Esophagus muscularis mucosa (tissue), 4 donors: ENCODE data around the gene TBC1D24. TPM values are rescaled to one million over a fixed set of nuclear protein-coding genes. Genes with fewer than 3 reads are reported as not detected.

Experiments
- DNase-seq: peaks from one replicate; pipeline ENCODE4 v3.0.0-alpha.2; 2017; ENCODE audit errors: extremely low spot score
- H3K27ac ChIP-seq, 4 donors: fragments of 200-600 bp; sonication (generic); replicated peaks in 1 of 4; 1 replicate in 3 of 4; 2 replicates in 1 of 4; pipeline ENCODE4 v1.5.1; 2016 to 2019; ENCODE audit warnings: mild to moderate bottlenecking in 1 of 4
- H3K27me3 ChIP-seq, 4 donors: fragments of 200-600 bp; sonication (generic); one replicate each; pipeline versions ENCODE4 v1.5.1 to v1.6.0; 2016 to 2019
- H3K36me3 ChIP-seq, 4 donors: fragments of 200-600 bp; sonication (generic); one replicate each; pipeline ENCODE4 v1.5.1; 2016 to 2019
- H3K4me1 ChIP-seq, 4 donors: fragments of 200-600 bp; sonication (generic); one replicate each; pipeline ENCODE4 v1.5.1; 2016 to 2019
- H3K4me3 ChIP-seq, 4 donors: fragments of 200-600 bp; sonication (generic); 1 replicate in 2 of 4; 2 replicates in 2 of 4; pipeline ENCODE4 v1.5.1; 2016 to 2019; ENCODE audit warnings: mild to moderate bottlenecking in 4 of 4, moderate library complexity in 1 of 4
- H3K9me3 ChIP-seq, 4 donors: fragments of 200-600 bp; sonication (generic); 1 replicate in 3 of 4; 2 replicates in 1 of 4; pipeline ENCODE4 v1.5.1; 2016 to 2019
- CTCF ChIP-seq, 3 experiments: fragments of 200-600 bp in 2 of 3; fragments of 450-650 bp in 1 of 3; sonication (generic) in 2 of 3; IDR thresholded peaks; one replicate each; pipeline ENCODE4 v1.5.1; 2017 to 2019; ENCODE audit warnings: antibody characterized with exemption in 3 of 3, mild to moderate bottlenecking in 2 of 3, moderate library complexity in 1 of 3
- EP300 ChIP-seq: sonication (generic); formaldehyde crosslinking; IDR thresholded peaks from one replicate; pipeline ENCODE4 v1.6.1; 2017; ENCODE audit warnings: antibody characterized with exemption
- POLR2A ChIP-seq: fragments of 450-650 bp; IDR thresholded peaks from one replicate; pipeline ENCODE4 v1.6.1; 2017; ENCODE audit warnings: antibody characterized with exemption, moderate library complexity, mild to moderate bottlenecking, low read depth
- POLR2AphosphoS5 ChIP-seq, 2 donors: sonication (generic); formaldehyde crosslinking; IDR thresholded peaks; one replicate each; pipeline ENCODE4 v1.6.1; 2017; ENCODE audit warnings: antibody characterized with exemption in 2 of 2
- WGBS: methylation state at CpG from one replicate; pipeline ENCODE4 v1.1.5; 2018; 5-methylcytosine and 5-hydroxymethylcytosine counted together
- intact Hi-C: fragments of 100-400 bp; cut with DNase I; formaldehyde crosslinking; loops from one replicate; pipeline ENCODE4 v1.15.1; 2023
- total RNA-seq, 4 donors: library from RNA; depleted of rRNA; stranded (reverse); fragments of >200 nt; gene quantifications; one replicate each; pipeline versions ENCODE4 v1.1.0 to v1.2.1, GENCODE V29; 2016

The TBC1D24 gene
- total RNA-seq, 4 donors from 2014 or later = 7.0 to 14.1 (median 11.5) TPM

- Histone ChIP-seq H3K36me3 (peaks cover 0 to 9% (median 8%) of the 10 kb centered on the region in 4 donors), H3K27me3 (peaks cover 0 to 5% (median 0%) of the 10 kb centered on the region in 4 donors), H3K27ac (peak overlapping the region; percentile 96 to 100 (median 99)), H3K9me3 (no peaks in the 10 kb centered on the region), H3K4me1 (peaks cover 61 to 81% (median 80%) of the 10 kb centered on the region in 4 donors), H3K4me3 (peak overlapping the region; percentile 83 to 100 (median 97))
- TF ChIP-seq CTCF (IDR thresholded peaks at IDR 0.05) (no peak), POLR2A (no peak), EP300 (no peak), POLR2AphosphoS5 (IDR thresholded peaks at IDR 0.05) (no peak)
- intact Hi-C loops = no loop called here
- WGBS = 64% methylated on average over 4 of the region's 14 CpGs
- DNase-seq = no peak
Measured at GRCh38 chr16:2515180-2515851, 40.4 kb downstream of the TBC1D24 start.

- no peak for TF ChIP-seq POLR2AphosphoS5 (IDR thresholded peaks at IDR 0.05)
- no peak for TF ChIP-seq EP300
- TF ChIP-seq POLR2A = no peak
- no peak for TF ChIP-seq CTCF (IDR thresholded peaks at IDR 0.05)
- Histone ChIP-seq H3K27ac (peak overlapping the region; percentile 96 to 100 (median 99)), H3K4me1 (peaks cover 70 to 85% (median 83%) of the 10 kb centered on the region in 4 donors), H3K9me3 (no peaks in the 10 kb centered on the region), H3K36me3 (peaks cover 0 to 13% (median 9%) of the 10 kb centered on the region in 4 donors), H3K27me3 (peaks cover 0 to 5% (median 0%) of the 10 kb centered on the region in 4 donors), H3K4me3 (peak overlapping the region; percentile 23 to 100 (median 91))
- DNase-seq = no peak
- intact Hi-C loops = no loop called here
- WGBS = 61% methylated on average over 10 of the region's 11 CpGs
Measured at GRCh38 chr16:2516391-2517240, 41.7 kb downstream of the TBC1D24 start.

GRCh38 chr16:2517954-2518605 is 43.2 kb downstream of the TBC1D24 start:
- 72% methylated on average over 10 of the region's 12 CpGs for whole genome bisulfite sequencing
- TF ChIP-seq EP300 (no peak), POLR2A (no peak), CTCF (IDR thresholded peaks at IDR 0.05) (no peak), POLR2AphosphoS5 (IDR thresholded peaks at IDR 0.05) (no peak)
- H3K27ac ChIP-seq = peak overlapping the region; percentile 92 to 100 (median 98)

GRCh38 chr16:2518823-2519710 is 44.1 kb downstream of the TBC1D24 start:
- Histone ChIP-seq H3K4me1 (peaks cover 61 to 68% (median 67%) of the 10 kb centered on the region in 4 donors), H3K27ac (peak overlapping the region; percentile 92 to 100 (median 98)), H3K9me3 (no peaks in the 10 kb centered on the region), H3K4me3 (peak overlapping the region; percentile 65 to 87 (median 73)), H3K27me3 (peaks cover 0 to 5% (median 0%) of the 10 kb centered on the region in 4 donors), H3K36me3 (peaks cover 0 to 31% (median 27%) of the 10 kb centered on the region in 4 donors)
- 82% methylated on average over 34 of the region's 39 CpGs for WGBS
- intact Hi-C loops = no loop called here
- DNase-seq = no peak
- TF ChIP-seq POLR2A = no peak
- no peak for TF ChIP-seq CTCF (IDR thresholded peaks at IDR 0.05)
- TF ChIP-seq EP300 = no peak
- TF ChIP-seq POLR2AphosphoS5 (IDR thresholded peaks at IDR 0.05) = no peak

More at GRCh38 chr16:2517954-2518605, 43.2 kb downstream of the TBC1D24 start:
- intact Hi-C loops = no loop called here
- H3K9me3 ChIP-seq = no peaks in the 10 kb centered on the region
- no peak overlapping the region for H3K4me3 ChIP-seq
- H3K4me1 ChIP-seq = peaks cover 64 to 71% (median 69%) of the 10 kb centered on the region in 4 donors
- no peak for DNase-seq
- peaks cover 0 to 5% (median 0%) of the 10 kb centered on the region in 4 donors for H3K27me3 ChIP-seq
- H3K36me3 ChIP-seq = peaks cover 0 to 21% (median 17%) of the 10 kb centered on the region in 4 donors
